HCT116 (cell line): ENCODE measurements around the gene PSMD2. TPM values are rescaled to one million over a fixed set of nuclear protein-coding genes. Genes with fewer than 3 reads are reported as not detected.

Source experiments
- ATAC-seq: fragments of 200-7000 bp; cut with Tn5 transposase; 2 replicates; pipeline ENCODE4 v1.9.1; 2020; ENCODE audit warnings: mild to moderate bottlenecking, moderate library complexity
- BruUV-seq: library from RNA; stranded (reverse); fragments of 400-500 nt; replicated peaks from 2 replicates; lab custom pipeline; 2021; lab: Mats Ljungman, UMichigan
- CTCF ChIA-PET: fragments of 300-600 bp; sonication (Branson Sonifier 250); formaldehyde crosslinking; loops from one replicate; lab custom pipeline; 2021; ENCODE audit warnings: antibody characterized with exemption; lab: Charles Lee
- POLR2A ChIA-PET: fragments of 300-600, 350-600 bp; sonication (Branson Sonifier 250); formaldehyde crosslinking; loops from one replicate; lab custom pipeline; 2021; ENCODE audit warnings: antibody characterized with exemption; lab: Charles Lee
- RAD21 ChIA-PET, 2 experiments: fragments of 300-600 bp; sonication (Branson Sonifier 250); formaldehyde crosslinking; loops; one replicate each; lab custom pipeline; 2023; ENCODE audit warnings: low total read pairs in 2 of 2; ENCODE audit not compliant: uncharacterized antibody in 2 of 2, unreplicated experiment in 2 of 2, low non-redundant PET in 1 of 2; lab: Charles Lee
- DNase-seq: peaks from one replicate; pipeline ENCODE4 v3.0.0-alpha.2; 2010; ENCODE audit warnings: low read depth, low spot score
- H2AFZ ChIP-seq: fragments of 200-600 bp; shearing (Covaris generic), sonication (generic); 2 replicates; pipeline ENCODE4 v1.6.1; 2017; ENCODE audit warnings: low read depth, mixed run types, mixed read lengths, antibody characterized with exemption, low read length; ENCODE audit not compliant: poor library complexity, severe bottlenecking
- H3K27ac ChIP-seq: 2 replicates; pipeline ENCODE4 v1.5.1; 2012; ENCODE audit warnings: low read depth, low read length
- H3K27me3 ChIP-seq: fragments of 200-600 bp; sonication (generic); 2 replicates; pipeline ENCODE4 v1.6.1; 2016; ENCODE audit warnings: mixed run types, low read length, mixed read lengths; ENCODE audit not compliant: insufficient read depth
- H3K36me3 ChIP-seq, 2 experiments: fragments of 200-500 bp in 1 of 2; fragments of 200-600 bp in 1 of 2; sonication (Bioruptor generic) in 1 of 2; sonication (generic) in 1 of 2; 2 replicates each; pipeline versions ENCODE4 v1.5.1 to v1.6.1; 2014 to 2016; ENCODE audit warnings: low read length in 2 of 2, inconsistent platforms in 1 of 2, mixed read lengths in 1 of 2, mixed run types in 1 of 2; ENCODE audit not compliant: insufficient read depth in 2 of 2, control insufficient read depth in 1 of 2
- H3K4me1 ChIP-seq, 2 experiments: fragments of 200-600 bp in 1 of 2; sonication (generic) in 1 of 2; 2 replicates each; pipeline versions ENCODE4 v1.5.1 to v1.6.1; 2012 to 2017; ENCODE audit warnings: low read length in 2 of 2, inconsistent platforms in 1 of 2, mild to moderate bottlenecking in 1 of 2, mixed read lengths in 1 of 2, mixed run types in 1 of 2, moderate library complexity in 1 of 2; ENCODE audit not compliant: insufficient read depth in 2 of 2, control insufficient read depth in 1 of 2
- H3K4me2 ChIP-seq: fragments of 200-600 bp; sonication (generic); 2 replicates; pipeline ENCODE4 v1.6.1; 2017; ENCODE audit warnings: mixed run types, low read length, mixed read lengths
- H3K4me3 ChIP-seq, 2 experiments: fragments of 200-600 bp in 1 of 2; sonication (generic) in 1 of 2; replicated peaks in 1 of 2; 2 replicates each; pipeline ENCODE4 v1.5.1; 2011 to 2016; ENCODE audit warnings: low read length in 2 of 2, control low read depth in 1 of 2, low read depth in 1 of 2, mild to moderate bottlenecking in 1 of 2, mixed read lengths in 1 of 2, mixed run types in 1 of 2
- H3K79me2 ChIP-seq: fragments of 200-600 bp; sonication (generic); 2 replicates; pipeline ENCODE4 v1.6.1; 2017; ENCODE audit warnings: mild to moderate bottlenecking, mixed run types, low read length, moderate library complexity, mixed read lengths; ENCODE audit not compliant: insufficient read depth
- H3K9ac ChIP-seq: fragments of 200-600 bp; sonication (generic); 2 replicates; pipeline ENCODE4 v1.6.1; 2016; ENCODE audit warnings: low read length, mixed read lengths
- H3K9me2 ChIP-seq: fragments of 200-600 bp; sonication (generic), shearing (Covaris generic); 2 replicates; pipeline ENCODE4 v1.6.1; 2017; ENCODE audit warnings: mixed run types, mild to moderate bottlenecking, moderate library complexity; ENCODE audit not compliant: insufficient read depth
- H3K9me3 ChIP-seq, 2 experiments: fragments of 200-500 bp in 1 of 2; fragments of 200-600 bp in 1 of 2; sonication (Bioruptor generic) in 1 of 2; sonication (generic) in 1 of 2; 2 replicates each; pipeline ENCODE4 v1.6.1; 2014 to 2017; ENCODE audit warnings: low read length in 2 of 2, mixed read lengths in 2 of 2, inconsistent platforms in 1 of 2, low read depth in 1 of 2, mild to moderate bottlenecking in 1 of 2, mixed run types in 1 of 2, moderate library complexity in 1 of 2; ENCODE audit not compliant: control insufficient read depth in 1 of 2, insufficient read depth in 1 of 2
- H4K20me1 ChIP-seq: fragments of 200-600 bp; sonication (generic), shearing (Covaris generic); 2 replicates; pipeline ENCODE4 v1.6.1; 2017; ENCODE audit warnings: mixed run types, mild to moderate bottlenecking, moderate library complexity; ENCODE audit not compliant: insufficient read depth
- ATF3 ChIP-seq: IDR thresholded peaks from 2 replicates; pipeline ENCODE4 v1.6.1; 2012
- CEBPB ChIP-seq: IDR thresholded peaks from 2 replicates; pipeline ENCODE4 v1.6.1; 2012; ENCODE audit warnings: low read depth
- CTCF ChIP-seq, 3 experiments: fragments of 200-600 bp in 1 of 3; sonication (generic) in 1 of 3; IDR thresholded peaks in 2 of 3; conservative IDR thresholded peaks in 1 of 3; 2 replicates each; pipeline ENCODE4 v1.5.1; 2012 to 2017; ENCODE audit warnings: low read depth in 2 of 3, low read length in 2 of 3, antibody characterized with exemption in 1 of 3, borderline replicate concordance in 1 of 3, control low read depth in 1 of 3, mild to moderate bottlenecking in 1 of 3, mixed read lengths in 1 of 3, mixed run types in 1 of 3, moderate library complexity in 1 of 3; ENCODE audit not compliant: insufficient read depth in 1 of 3
- EGR1 ChIP-seq: IDR thresholded peaks from 2 replicates; pipeline ENCODE4 v1.6.1; 2012; ENCODE audit warnings: low read depth
- ELF1 ChIP-seq: IDR thresholded peaks from 2 replicates; pipeline ENCODE4 v1.6.1; 2012; ENCODE audit warnings: low read depth, borderline replicate concordance
- EZH2 ChIP-seq: fragments of 200-600 bp; sonication (generic); IDR thresholded peaks from 2 replicates; pipeline ENCODE4 v1.6.1; 2017; ENCODE audit warnings: antibody characterized with exemption, mixed run types
- FOSL1 ChIP-seq: IDR thresholded peaks from 2 replicates; pipeline ENCODE4 v1.6.1; 2012; ENCODE audit warnings: low read depth
- JUND ChIP-seq: IDR thresholded peaks from 2 replicates; pipeline ENCODE4 v1.6.1; 2012
- POLR2A ChIP-seq: IDR thresholded peaks from 2 replicates; pipeline ENCODE4 v1.7.0; 2011; ENCODE audit warnings: borderline replicate concordance; ENCODE audit not compliant: insufficient read depth, insufficient read length; ENCODE audit errors: extremely low read depth
- POLR2AphosphoS5 ChIP-seq: IDR thresholded peaks from 2 replicates; pipeline ENCODE4 v1.6.1; 2011; ENCODE audit warnings: mild to moderate bottlenecking, low read depth, low read length, moderate library complexity
- RAD21 ChIP-seq: IDR thresholded peaks from 2 replicates; pipeline ENCODE4 v1.6.1; 2012; ENCODE audit warnings: low read depth, mild to moderate bottlenecking
- SIN3A ChIP-seq: IDR thresholded peaks from 2 replicates; pipeline ENCODE4 v1.6.1; 2012; ENCODE audit warnings: low read depth
- SRF ChIP-seq: IDR thresholded peaks from 2 replicates; pipeline ENCODE4 v1.6.1; 2012; ENCODE audit warnings: low read depth
- TCF7L2 ChIP-seq: IDR thresholded peaks from 2 replicates; pipeline ENCODE4 v1.7.0; 2011; ENCODE audit warnings: borderline replicate concordance, inconsistent platforms; ENCODE audit not compliant: insufficient read depth, insufficient read length; ENCODE audit errors: extremely low read depth
- ZFX ChIP-seq: fragments of 450-650 bp; IDR thresholded peaks from 2 replicates; pipeline ENCODE4 v1.6.1; 2017
- ZNF274 ChIP-seq: fragments of 200-500 bp; sonication (Bioruptor generic); IDR thresholded peaks from 2 replicates; pipeline ENCODE4 v1.6.1; 2014; ENCODE audit warnings: mild to moderate bottlenecking, low read depth, low read length, inconsistent platforms
- intact Hi-C: fragments of 100-400 bp; cut with micrococcal nuclease; formaldehyde crosslinking; loops from 2 replicates; pipeline ENCODE4 v1.10.0; 2022
- total RNA-seq: library from RNA; stranded (reverse); gene quantifications from one replicate; pipeline ENCODE4 v1.2.1, GENCODE V29; 2021; ENCODE audit not compliant: unreplicated experiment
- TF ChIP-seq, protein P1 (sequence below): IDR thresholded peaks from 2 replicates; pipeline ENCODE4 v1.6.1; 2012

The PSMD2 gene
- total RNA-seq, 1 experiment from 2014 or later: 402 TPM

- ChIA-PET POLR2A (no interaction called here), CTCF (no interaction called here), RAD21 (no interaction called here)
- Histone ChIP-seq H3K9ac (no peak overlapping the region), H2AFZ (no peak overlapping the region), H3K4me1 (peaks cover 4 to 14% of the 10 kb centered on the region in 2 experiments), H3K36me3 (peaks cover 0 to 6% of the 10 kb centered on the region in 2 experiments; a peak in 2 of 4 replicates), H3K9me2 (no peaks in the 10 kb centered on the region), H3K27ac (no peak overlapping the region), H3K27me3 (no peaks in the 10 kb centered on the region), H4K20me1 (no peaks in the 10 kb centered on the region), H3K79me2 (peaks cover 17% of the 10 kb centered on the region), H3K4me2 (no peak overlapping the region), H3K9me3 (no peaks in the 10 kb centered on the region), H3K4me3 (no peak overlapping the region)
- DNase-seq (no peak), ATAC-seq (no peak)
- no TSS peak for BruUV-seq
- intact Hi-C loops: no loop called here
- no peak for TF ChIP-seq JUND
- TF ChIP-seq SIN3A: no peak
- no peak for TF ChIP-seq RAD21
- no peak for TF ChIP-seq ATF3
- no peak for TF ChIP-seq EGR1
- TF ChIP-seq CTCF (IDR thresholded peaks at IDR 0.05 in 2 of 3, conservative IDR thresholded peaks at IDR 0.05 in 1 of 3; ENCODE audit: borderline replicate concordance in 1 of 3, insufficient read depth in 1 of 3, low read depth in 2 of 3, low read length in 2 of 3): no peak
- TF ChIP-seq SRF: no peak
- no peak for TF ChIP-seq ZFX
- TF ChIP-seq ZNF274: no peak
- TF ChIP-seq, all 23 proteins: peak for 0
Observed at GRCh38 chr3:184295771-184296170, 3.3 kb upstream of the PSMD2 start.

DNA sequence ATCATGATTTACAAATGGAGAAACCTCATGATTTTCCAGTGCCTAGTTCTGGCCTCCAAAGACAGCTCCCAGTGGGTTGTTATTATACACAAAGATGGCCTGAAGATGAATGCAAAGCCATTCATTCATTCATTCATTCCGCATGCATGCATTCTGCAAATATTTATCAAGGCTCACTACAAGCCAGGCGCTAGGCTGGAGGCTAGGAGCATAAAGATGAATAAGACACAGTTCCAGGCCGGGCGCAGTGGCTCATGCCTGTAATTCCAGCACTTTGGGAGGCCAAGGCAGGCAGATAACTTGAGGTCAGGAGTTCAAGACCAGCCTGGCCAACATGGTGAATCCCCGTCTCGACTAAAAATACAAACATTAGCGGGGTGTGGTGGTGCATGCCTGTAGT is 2.4 kb upstream of the PSMD2 start:
- H3K4me1 ChIP-seq: peaks cover 4 to 14% of the 10 kb centered on the region in 2 experiments
- no peak overlapping the region for H3K4me2 ChIP-seq
- no peak overlapping the region for H2AFZ ChIP-seq
- peaks cover 25% of the 10 kb centered on the region for H3K79me2 ChIP-seq
- H3K4me3 ChIP-seq: no peak overlapping the region
- CTCF ChIA-PET: no interaction called here
- H3K9me3 ChIP-seq: no peaks in the 10 kb centered on the region
- ATAC-seq (no peak), DNase-seq (no peak)
- H3K9me2 ChIP-seq: no peaks in the 10 kb centered on the region
- no peak overlapping the region for H3K27ac ChIP-seq
- peaks cover 6 to 10% of the 10 kb centered on the region in 2 experiments; a peak in 3 of 4 replicates for H3K36me3 ChIP-seq
- POLR2A ChIA-PET: no interaction called here
- no peaks in the 10 kb centered on the region for H3K27me3 ChIP-seq
- intact Hi-C loops: no loop called here
- RAD21 ChIA-PET: no interaction called here
- H4K20me1 ChIP-seq: no peaks in the 10 kb centered on the region
- no TSS peak for BruUV-seq
- H3K9ac ChIP-seq: no peak overlapping the region
- no peak for TF ChIP-seq JUND
- TF ChIP-seq, protein P1, sequence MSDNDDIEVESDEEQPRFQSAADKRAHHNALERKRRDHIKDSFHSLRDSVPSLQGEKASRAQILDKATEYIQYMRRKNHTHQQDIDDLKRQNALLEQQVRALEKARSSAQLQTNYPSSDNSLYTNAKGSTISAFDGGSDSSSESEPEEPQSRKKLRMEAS: no peak
- no peak for TF ChIP-seq EZH2
- TF ChIP-seq ELF1: no peak
- TF ChIP-seq EGR1: no peak
- TF ChIP-seq POLR2A: no peak
- no peak for TF ChIP-seq POLR2AphosphoS5
- TF ChIP-seq CEBPB: no peak
- TF ChIP-seq CTCF (IDR thresholded peaks at IDR 0.05 in 2 of 3, conservative IDR thresholded peaks at IDR 0.05 in 1 of 3; ENCODE audit: borderline replicate concordance in 1 of 3, insufficient read depth in 1 of 3, low read depth in 2 of 3, low read length in 2 of 3): no peak
- TF ChIP-seq SIN3A: no peak
- no peak for TF ChIP-seq TCF7L2
- no peak for TF ChIP-seq RAD21
- no peak for TF ChIP-seq ZNF274
- no peak for TF ChIP-seq FOSL1
- TF ChIP-seq ZFX: no peak
